Activated CD4-positive, alpha-beta memory T cell treated with anti-CD3 and anti-CD28 coated beads, Interleukin-2, amount 10 ng/mL, durations not matched to agents 7 days and 5 days (primary cell): ENCODE data around the gene FBRS. TPM values are rescaled to one million over a fixed set of nuclear protein-coding genes. Genes with fewer than 3 reads are reported as not detected.

ENCODE experiments used
- CTCF ChIA-PET: fragments of 350-600 bp; sonication (Branson Sonifier 250); formaldehyde crosslinking; loops from one replicate; lab custom pipeline; 2021; ENCODE audit warnings: antibody characterized with exemption, inconsistent platforms; lab: Charles Lee
- POLR2A ChIA-PET: fragments of 350-600 bp; sonication (Branson Sonifier 250); formaldehyde crosslinking; loops from one replicate; lab custom pipeline; 2021; ENCODE audit warnings: antibody characterized with exemption; lab: Charles Lee
- DNase-seq: peaks from one replicate; pipeline ENCODE4 v3.0.0-alpha.2; 2020
- H3K27ac Mint-ChIP-seq: one replicate; pipeline ENCODE4 v1.8.0; 2021; ENCODE audit warnings: mild to moderate bottlenecking, mixed read lengths
- H3K27me3 Mint-ChIP-seq: one replicate; pipeline ENCODE4 v1.8.0; 2021; ENCODE audit warnings: mixed read lengths
- H3K36me3 Mint-ChIP-seq: one replicate; pipeline ENCODE4 v1.8.0; 2021; ENCODE audit warnings: low read depth, mixed read lengths
- H3K4me1 Mint-ChIP-seq: one replicate; pipeline ENCODE4 v1.8.0; 2021; ENCODE audit warnings: mixed read lengths
- H3K4me3 Mint-ChIP-seq: one replicate; pipeline ENCODE4 v1.8.0; 2021; ENCODE audit warnings: mild to moderate bottlenecking, mixed read lengths
- H3K9me3 Mint-ChIP-seq: one replicate; pipeline ENCODE4 v1.8.0; 2021; ENCODE audit warnings: mixed read lengths
- total RNA-seq, 2 experiments: library from RNA; stranded (reverse); gene quantifications; one replicate each; pipeline ENCODE4 v1.2.3, GENCODE V29; 2021

Gene FBRS
- total RNA-seq = 100 to 1,000 TPM; 106 to 107 TPM

- H3K36me3 Mint-ChIP-seq = peaks cover 58% of the 10 kb centered on the region
- H3K27me3 Mint-ChIP-seq = no peaks in the 10 kb centered on the region
- POLR2A ChIA-PET = interaction anchor here (0.9 to 4.7 kb wide), 28 partner anchors 8 to 663 kb away, joined by 3 to 68 read pairs (median 4); partner anchors contain the start of genes DCTPP1, HIRIP3, PHKG2 and PPP4C
- H3K4me1 Mint-ChIP-seq = peaks cover 47% of the 10 kb centered on the region
- no peaks in the 10 kb centered on the region for H3K9me3 Mint-ChIP-seq
- H3K27ac Mint-ChIP-seq = peak within 1 kb of the TSS; percentile 98
- H3K4me3 Mint-ChIP-seq = peak within 1 kb of the TSS; percentile 86
- CTCF ChIA-PET = interaction anchor here (0.7 to 3.9 kb wide), 17 partner anchors 8 to 288 kb away, joined by 3 to 67 read pairs (median 4); partner anchors contain the start of genes DCTPP1, PHKG2, PRR14 and TBC1D10B
- DNase-seq = peak; percentile 100
Observed at GRCh38 chr16:30657866-30658730, at the start of gene FBRS. Gene FBRS, plus strand, starts transcription at chr16:30658431. Its CDS starts 1,088 bp downstream, at chr16:30659519.

- H3K27ac Mint-ChIP-seq = peak overlapping the region; percentile 90
- POLR2A ChIA-PET = interaction anchor here (0.6 to 2.9 kb wide), 24 partner anchors 8 to 543 kb away, joined by 3 to 22 read pairs (median 5); partner anchors contain the start of genes ALDOA, FBRS, PRR14 and SEPTIN1
- CTCF ChIA-PET = interaction anchor here (0.7 to 4.9 kb wide), 14 partner anchors 9 to 517 kb away, joined by 3 to 38 read pairs (median 4); partner anchors contain the start of genes DCTPP1, FBRS, TBX6 and ZNF747
- DNase-seq = peak; percentile 59
- peaks cover 29% of the 10 kb centered on the region for H3K4me1 Mint-ChIP-seq
- H3K27me3 Mint-ChIP-seq = no peaks in the 10 kb centered on the region
- H3K36me3 Mint-ChIP-seq = peaks cover 31% of the 10 kb centered on the region
- no peaks in the 10 kb centered on the region for H3K9me3 Mint-ChIP-seq
- H3K4me3 Mint-ChIP-seq = peak overlapping the region; percentile 83
Observed at GRCh38 chr16:30609002-30609925, 49.0 kb upstream of the FBRS start.

- H3K36me3 Mint-ChIP-seq = peaks cover 22% of the 10 kb centered on the region
- H3K4me1 Mint-ChIP-seq = peaks cover 29% of the 10 kb centered on the region
- no peaks in the 10 kb centered on the region for H3K9me3 Mint-ChIP-seq
- H3K27ac Mint-ChIP-seq = peak within 1 kb of the TSS; percentile 90
- CTCF ChIA-PET = interaction anchor here (0.6 to 4.9 kb wide), 20 partner anchors 10 to 794 kb away, joined by 3 to 38 read pairs (median 4); partner anchors contain the start of genes DCTPP1, FBRS, PAGR1 and PRR14
- no peaks in the 10 kb centered on the region for H3K27me3 Mint-ChIP-seq
- POLR2A ChIA-PET = interaction anchor here (0.6 to 2.9 kb wide), 29 partner anchors 8 to 544 kb away, joined by 3 to 22 read pairs (median 5); partner anchors contain the start of genes ALDOA, DCTPP1, FBRS and PRR14
- H3K4me3 Mint-ChIP-seq = peak within 1 kb of the TSS; percentile 83
- peak; percentile 96 for DNase-seq
Observed at GRCh38 chr16:30609926-30610839, 48.0 kb upstream of the FBRS start, which contains the start of gene ZNF689. Gene ZNF689, minus strand, starts transcription at chr16:30610389. Its CDS starts 348 bp downstream, at chr16:30610041.

DNA sequence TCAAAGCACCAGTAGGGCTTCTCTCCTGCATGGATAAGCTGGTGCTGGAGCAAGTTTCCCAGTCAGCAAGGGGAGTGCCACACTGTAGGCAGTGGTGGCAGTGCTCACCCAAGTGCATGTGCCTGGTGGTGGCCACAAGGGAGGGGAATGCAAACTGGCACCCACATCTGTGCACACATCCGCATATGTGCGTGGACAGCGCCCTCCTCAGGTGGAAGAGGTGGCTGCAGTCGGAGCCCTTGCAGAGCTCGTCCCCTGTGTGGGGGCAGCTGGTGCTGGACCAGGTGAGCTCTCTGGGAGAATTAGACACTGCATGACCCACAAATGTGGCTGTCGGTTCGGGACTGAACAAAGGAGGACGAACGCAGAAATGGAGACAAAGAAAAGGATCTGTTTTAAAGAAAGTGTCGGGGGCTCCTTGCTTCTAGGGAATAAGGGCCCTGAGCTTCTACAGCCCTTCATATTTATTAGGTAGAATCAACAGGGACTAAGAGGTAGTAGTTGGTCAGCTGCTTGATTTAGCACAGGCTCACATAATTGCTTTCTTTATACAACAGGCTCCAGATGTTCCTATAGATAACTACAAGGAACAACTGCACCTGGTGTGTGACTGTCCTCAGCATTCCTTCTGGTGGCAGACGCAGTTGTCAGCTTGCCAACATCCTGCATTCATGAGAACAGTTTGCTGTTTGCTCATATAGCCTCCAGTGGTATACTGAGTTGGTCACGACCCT lies 42.7 kb upstream of the FBRS start:
- DNase-seq = peak; percentile 85
- Mint-ChIP-seq H3K27ac (no peak overlapping the region), H3K36me3 (no peaks in the 10 kb centered on the region), H3K4me3 (no peak overlapping the region), H3K9me3 (no peaks in the 10 kb centered on the region), H3K4me1 (peaks cover 12% of the 10 kb centered on the region), H3K27me3 (peaks cover 17% of the 10 kb centered on the region)
- POLR2A ChIA-PET = interaction anchor here (0.8 to 1.6 kb wide), 7 partner anchors 17 to 198 kb away, joined by 3 to 6 read pairs (median 3); partner anchors contain the start of genes DCTPP1, PRR14 and ZNF747
- CTCF ChIA-PET = interaction anchor here (0.6 to 4.2 kb wide), 35 partner anchors 9 to 560 kb away, joined by 3 to 57 read pairs (median 4); partner anchors contain the start of genes DCTPP1, FBRS, PRR14 and ZNF688

- ChIA-PET POLR2A (interaction anchor here (0.7 kb wide), 1 partner anchor 9 kb away, joined by 3 read pairs; the partner anchor contains the start of gene ZNF689), CTCF (interaction anchor here (0.7 to 3.3 kb wide), 7 partner anchors 9 to 189 kb away, joined by 3 to 22 read pairs (median 3); partner anchors contain the start of genes DCTPP1 and ZNF689)
Observed at GRCh38 chr16:30619202-30619601, 39.0 kb upstream of the FBRS start.

DNA sequence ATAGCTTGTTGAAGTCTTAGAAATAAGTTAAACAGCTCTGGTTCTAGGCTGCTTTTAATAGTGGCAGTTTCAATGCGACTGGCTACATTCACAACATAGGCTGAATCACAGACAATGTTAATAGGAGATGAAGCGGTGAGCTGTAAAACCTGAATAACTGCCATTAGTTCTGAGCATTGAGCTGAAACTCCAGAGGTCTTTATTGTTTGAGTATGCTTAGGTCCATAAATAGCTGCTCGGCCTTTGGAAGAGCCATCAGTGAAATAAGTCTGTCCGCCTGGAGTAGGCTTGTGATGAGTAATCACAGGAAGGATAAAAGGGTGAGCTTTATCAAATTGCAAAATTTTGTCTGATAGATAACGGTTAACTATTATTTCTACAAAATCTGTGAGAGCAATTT lies 38.6 kb upstream of the FBRS start:
- no peaks in the 10 kb centered on the region for H3K9me3 Mint-ChIP-seq
- ChIA-PET POLR2A (interaction anchor here (0.7 to 1.4 kb wide), 2 partner anchors 9 to 41 kb away, joined by 3 to 4 read pairs; partner anchors contain the start of gene ZNF689), CTCF (interaction anchor here (0.5 to 3.3 kb wide), 8 partner anchors 9 to 190 kb away, joined by 3 to 22 read pairs (median 3); partner anchors contain the start of genes DCTPP1 and ZNF689)
- H3K27ac Mint-ChIP-seq = no peak overlapping the region
- H3K4me1 Mint-ChIP-seq = peaks cover 4% of the 10 kb centered on the region
- H3K36me3 Mint-ChIP-seq = no peaks in the 10 kb centered on the region
- peaks cover 37% of the 10 kb centered on the region for H3K27me3 Mint-ChIP-seq
- DNase-seq = no peak
- H3K4me3 Mint-ChIP-seq = no peak overlapping the region

More at GRCh38 chr16:30619202-30619601, 39.0 kb upstream of the FBRS start:
- H3K4me1 Mint-ChIP-seq = peaks cover 4% of the 10 kb centered on the region
- H3K27me3 Mint-ChIP-seq = peaks cover 37% of the 10 kb centered on the region
- DNase-seq = no peak
- H3K4me3 Mint-ChIP-seq = no peak overlapping the region
- H3K36me3 Mint-ChIP-seq = no peaks in the 10 kb centered on the region
- H3K9me3 Mint-ChIP-seq = no peaks in the 10 kb centered on the region
- H3K27ac Mint-ChIP-seq = no peak overlapping the region

- H3K36me3 Mint-ChIP-seq = no peaks in the 10 kb centered on the region
- CTCF ChIA-PET = interaction anchor here (0.5 to 3.3 kb wide), 7 partner anchors 9 to 190 kb away, joined by 3 to 22 read pairs (median 4); partner anchors contain the start of genes DCTPP1 and ZNF689
- POLR2A ChIA-PET = interaction anchor here (1.4 kb wide), 1 partner anchor 40 kb away, joined by 4 read pairs; no protein-coding TSS in a partner anchor
- peaks cover 37% of the 10 kb centered on the region for H3K27me3 Mint-ChIP-seq
- no peaks in the 10 kb centered on the region for H3K9me3 Mint-ChIP-seq
- no peak for DNase-seq
- no peak overlapping the region for H3K27ac Mint-ChIP-seq
- H3K4me1 Mint-ChIP-seq = peaks cover 4% of the 10 kb centered on the region
- no peak overlapping the region for H3K4me3 Mint-ChIP-seq
Observed at GRCh38 chr16:30620169-30620568, 38.1 kb upstream of the FBRS start.

DNA sequence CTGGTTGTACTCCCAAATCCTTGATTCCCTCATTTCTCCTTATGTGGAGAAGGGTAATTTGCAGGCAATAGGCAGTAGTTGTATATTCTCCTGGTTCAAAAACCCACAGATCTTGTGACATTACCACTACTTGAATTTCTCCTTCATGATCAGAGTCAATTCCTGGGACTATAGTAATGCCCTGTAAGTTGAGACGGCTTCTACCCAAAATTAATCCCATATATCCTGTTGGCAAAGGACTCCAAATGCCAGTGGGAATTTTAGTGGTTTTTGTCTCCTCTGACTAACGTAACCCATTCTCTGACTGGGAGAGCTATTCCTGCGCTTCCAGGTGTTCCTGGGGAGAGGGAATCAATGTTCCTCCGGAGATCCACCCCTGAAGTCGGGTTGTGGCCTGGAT lies 36.5 kb upstream of the FBRS start:
- no peak for DNase-seq
- no peaks in the 10 kb centered on the region for H3K36me3 Mint-ChIP-seq
- H3K4me1 Mint-ChIP-seq = no peaks in the 10 kb centered on the region
- no peak overlapping the region for H3K4me3 Mint-ChIP-seq
- CTCF ChIA-PET = interaction anchor here (0.6 to 2.3 kb wide), 2 partner anchors 190 to 192 kb away, joined by 3 to 8 read pairs; partner anchors contain the start of gene DCTPP1
- H3K27ac Mint-ChIP-seq = no peak overlapping the region
- peaks cover 35% of the 10 kb centered on the region for H3K27me3 Mint-ChIP-seq
- no peaks in the 10 kb centered on the region for H3K9me3 Mint-ChIP-seq
- POLR2A ChIA-PET = no interaction called here

DNA sequence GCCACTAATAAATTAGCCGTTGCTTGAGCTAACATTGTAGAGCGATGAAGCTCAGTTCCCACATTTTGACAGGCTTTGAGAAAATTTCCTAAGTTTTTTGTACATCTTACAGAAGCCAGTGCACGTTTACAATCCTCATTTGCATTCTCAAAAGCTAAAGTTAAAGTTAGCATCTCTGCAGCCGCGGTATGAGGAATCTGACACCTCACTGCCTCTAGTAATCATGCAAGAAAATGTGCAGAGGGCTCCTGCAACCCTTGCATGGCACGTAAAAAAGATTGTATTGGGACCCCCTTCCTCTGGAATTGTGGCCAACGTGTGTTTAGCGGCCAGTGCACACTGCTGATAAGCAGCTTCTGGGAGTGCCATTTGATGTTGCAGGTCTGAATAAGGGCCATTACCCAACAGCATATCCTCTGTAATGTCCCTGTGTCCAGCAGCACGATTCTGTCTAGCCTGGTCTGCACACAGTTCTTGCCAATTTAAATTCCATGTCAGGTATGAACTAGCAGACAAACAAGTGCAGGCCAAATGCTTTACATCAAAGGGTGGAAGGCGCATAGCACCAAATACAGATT lies 35.7 kb upstream of the FBRS start:
- ChIA-PET POLR2A (interaction anchor here (0.8 kb wide), 1 partner anchor 12 kb away, joined by 3 read pairs; the partner anchor contains the start of gene ZNF689), CTCF (interaction anchor here (2.3 kb wide), 1 partner anchor 193 kb away, joined by 8 read pairs; the partner anchor contains the start of gene DCTPP1)
- Mint-ChIP-seq H3K27me3 (peaks cover 35% of the 10 kb centered on the region), H3K27ac (no peak overlapping the region), H3K4me3 (no peak overlapping the region), H3K36me3 (no peaks in the 10 kb centered on the region), H3K4me1 (peaks cover 2% of the 10 kb centered on the region), H3K9me3 (no peaks in the 10 kb centered on the region)
- no peak for DNase-seq
